ENCODE data around the gene USP21. TPM values are rescaled to one million over a fixed set of nuclear protein-coding genes. Genes with fewer than 3 reads are reported as not detected.
A peak's percentile ranks its signal among the peaks of the same experiment; 100 is the strongest.

Gene USP21
- total and polyA plus RNA-seq, 9 of the 15 experiments (the other 6 are each of a cell fraction or from before 2014, with no cell fraction given): 4.9 to 52.4 (median 21.6) TPM

GRCh38 chr1:161117759-161118581 lies 41.3 kb upstream of the USP21 start, which contains the start of the genes NIT1 and PFDN2 (continued):
- peak; percentile 0; the same call in 1 of the 2 replicates for TF ChIP-seq ZBTB33 (CRISPR knock-in tag; IDR thresholded peaks at IDR 0.05)
- peak; percentile 83 for TF ChIP-seq NR2C2 (CRISPR knock-in tag; IDR thresholded peaks at IDR 0.05)
- peak; percentile 45 for TF ChIP-seq NR2C2 (tag; IDR thresholded peaks at IDR 0.05)
- no peak for TF ChIP-seq TBL1XR1 (IDR thresholded peaks at IDR 0.05; ENCODE audit: low read length in 2 of 2)
- peak; percentile 42 for TF ChIP-seq SMAD4 (CRISPR knock-in tag; conservative IDR thresholded peaks at IDR 0.05)
- 0 out of 2 replicates have a peak, but pooled peaks have one; percentile 25 for TF ChIP-seq ARID1B (IDR thresholded peaks at IDR 0.05)
- TF ChIP-seq ARNT (IDR thresholded peaks at IDR 0.05): no peak
- no peak for TF ChIP-seq ZNF316 (IDR thresholded peaks at IDR 0.05)
- TF ChIP-seq CUX1 (CRISPR knock-in tag; IDR thresholded peaks at IDR 0.05): no peak
- TF ChIP-seq E2F8 (IDR thresholded peaks at IDR 0.05; ENCODE audit: low read depth, partially characterized antibody): peak; percentile 68
- TF ChIP-seq CCAR2 (IDR thresholded peaks at IDR 0.05; ENCODE audit: low read depth, low read length): no peak
- TF ChIP-seq POLR2AphosphoS2 (IDR thresholded peaks at IDR 0.05; ENCODE audit: low read length): peak; percentile 53; the same call in 1 of the 2 replicates
- no peak for TF ChIP-seq ETV6 (IDR thresholded peaks at IDR 0.05; ENCODE audit: borderline replicate concordance in 1 of 2, low read depth in 2 of 2, low read length in 1 of 2)
- peak; percentile 69; the same call in 1 of the 2 replicates for TF ChIP-seq ETV6 (CRISPR knock-in tag; IDR thresholded peaks at IDR 0.05; ENCODE audit: borderline replicate concordance)
- no peak for TF ChIP-seq KLF16 (IDR thresholded peaks at IDR 0.05)
- TF ChIP-seq JUND (IDR thresholded peaks at IDR 0.05; ENCODE audit: borderline replicate concordance, low read depth, low read length): peak; percentile 61
- TF ChIP-seq JUND (tag; IDR thresholded peaks at IDR 0.05; ENCODE audit: borderline replicate concordance, low read depth, low read length): peak; percentile 24; the same call in 1 of the 3 replicates
